ENCODE data around the gene NR2F1-AS1. TPM values are rescaled to one million over a fixed set of nuclear protein-coding genes. Genes with fewer than 3 reads are reported as not detected.

NR2F1-AS1 gene
- total and polyA plus RNA-seq, 2 of the 4 experiments (the other 2 are of a cell fraction): 12.5 to 12.8 TPM

DNA sequence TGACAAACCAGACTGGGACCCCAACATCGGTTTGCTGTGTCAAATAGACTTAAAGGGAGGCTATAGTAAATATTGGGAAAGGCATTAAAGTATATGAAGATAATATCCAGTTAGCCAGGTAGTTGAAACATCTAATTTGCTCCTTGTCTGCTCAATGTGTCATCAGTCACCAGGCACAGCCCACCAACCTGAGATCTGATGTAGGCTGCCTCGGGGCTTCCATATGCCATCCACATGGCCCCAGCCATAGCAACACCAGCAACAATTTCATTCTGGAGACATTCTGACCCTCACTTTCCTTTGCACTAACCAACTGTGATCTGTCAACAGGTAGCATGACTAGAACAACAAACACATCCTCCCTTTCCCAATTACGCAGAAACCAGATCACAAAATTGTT is 196.0 kb downstream of the NR2F1-AS1 start:
- Histone ChIP-seq H2BK120ac (ENCODE audit: low read depth, low read length) (no peak overlapping the region), H3K9me3 (ENCODE audit: control insufficient read depth, insufficient read depth, low read length) (no peaks in the 10 kb centered on the region), H3K9me1 (ENCODE audit: insufficient read depth, low read length) (no peaks in the 10 kb centered on the region), H3K4me1 (ENCODE audit: control insufficient read depth, insufficient read depth, low read length) (no peaks in the 10 kb centered on the region), H3K4ac (ENCODE audit: low read depth, low read length) (no peak overlapping the region), H2AK5ac (ENCODE audit: low read depth, low read length) (no peak overlapping the region), H3K4me3 (ENCODE audit: insufficient read depth, low read depth, low read length) (no peak overlapping the region), H4K5ac (ENCODE audit: low read depth, low read length) (no peak overlapping the region), H3K9ac (ENCODE audit: low read depth, low read length) (no peak overlapping the region), H2BK5ac (ENCODE audit: low read depth, low read length, poor library complexity, severe bottlenecking) (no peak overlapping the region), H3K4me2 (ENCODE audit: low read depth, low read length) (no peak overlapping the region), H3K23ac (ENCODE audit: low read depth, low read length) (no peak overlapping the region), H3K27me3 (ENCODE audit: control insufficient read depth, insufficient read depth, low read length) (no peaks in the 10 kb centered on the region), H3K27ac (ENCODE audit: insufficient read depth, low read length) (no peak overlapping the region), H4K20me1 (ENCODE audit: insufficient read depth, low read length) (no peaks in the 10 kb centered on the region), H2BK20ac (ENCODE audit: low read depth, low read length) (no peak overlapping the region), H4K8ac (ENCODE audit: low read depth in 2 of 2, low read length in 2 of 2) (no peak overlapping the region), H3K56ac (ENCODE audit: extremely low read depth, insufficient read depth, low read length) (no peak overlapping the region), H4K91ac (ENCODE audit: insufficient read depth, low read depth, low read length) (no peak overlapping the region), H2AFZ (replicated peaks; ENCODE audit: low read length, poor library complexity) (no peak overlapping the region), H3K14ac (replicated peaks; ENCODE audit: low read depth, low read length) (no peak overlapping the region), H3K79me1 (ENCODE audit: low read depth in 1 of 2, low read length in 2 of 2) (no peaks in the 10 kb centered on the region), H3K36me3 (ENCODE audit: control insufficient read depth, insufficient read depth, low read length) (no peaks in the 10 kb centered on the region), H2AK9ac (replicated peaks; ENCODE audit: low read depth, low read length, poor library complexity) (no peak overlapping the region), H3K18ac (ENCODE audit: low read depth, low read length) (no peak overlapping the region), H2BK15ac (ENCODE audit: low read depth, low read length) (no peak overlapping the region)
- ChIA-PET POLR2A (ENCODE audit: unreplicated experiment) (no interaction called here), CTCF (interaction anchor here (1.4 kb wide), 1 partner anchor 21 kb away, joined by 3 read pairs; no protein-coding TSS in a partner anchor)
- no peak for DNase-seq
- no TSS peak for BruUV-seq (replicated peaks)
- 80% methylated on average over 1 of the region's 3 CpGs; no CpG with 5 or more reads in 1 of the 2 experiments for WGBS, 2 experiments (ENCODE audit: extremely low coverage in 2 of 2, insufficient read length in 1 of 2)
- in situ Hi-C loops (cut with MboI; ENCODE audit: low sequenced_read_pairs): no loop called here
- no peak for ATAC-seq (ENCODE audit: low read depth)
- intact Hi-C loops (cut with micrococcal nuclease): no loop called here
- dilution Hi-C loops (cut with HindIII; ENCODE audit: low sequenced_read_pairs, unreplicated experiment): no loop called here
- TF ChIP-seq SMC3 (IDR thresholded peaks at IDR 0.05; ENCODE audit: low read depth, low read length): no peak
- TF ChIP-seq BHLHE40 (IDR thresholded peaks at IDR 0.05; ENCODE audit: low read depth, low read length): no peak
- TF ChIP-seq MAFK (IDR thresholded peaks at IDR 0.05; ENCODE audit: low read depth, low read length): no peak
- TF ChIP-seq RAD21 (IDR thresholded peaks at IDR 0.05; ENCODE audit: low read length): no peak
- TF ChIP-seq POLR2A (IDR thresholded peaks at IDR 0.05; ENCODE audit: low read depth, low read length): no peak
- TF ChIP-seq FOS (IDR thresholded peaks at IDR 0.05; ENCODE audit: low read depth, low read length): no peak
- TF ChIP-seq MAZ (IDR thresholded peaks at IDR 0.05; ENCODE audit: borderline replicate concordance, low read depth, low read length): no peak
- TF ChIP-seq, protein P1, sequence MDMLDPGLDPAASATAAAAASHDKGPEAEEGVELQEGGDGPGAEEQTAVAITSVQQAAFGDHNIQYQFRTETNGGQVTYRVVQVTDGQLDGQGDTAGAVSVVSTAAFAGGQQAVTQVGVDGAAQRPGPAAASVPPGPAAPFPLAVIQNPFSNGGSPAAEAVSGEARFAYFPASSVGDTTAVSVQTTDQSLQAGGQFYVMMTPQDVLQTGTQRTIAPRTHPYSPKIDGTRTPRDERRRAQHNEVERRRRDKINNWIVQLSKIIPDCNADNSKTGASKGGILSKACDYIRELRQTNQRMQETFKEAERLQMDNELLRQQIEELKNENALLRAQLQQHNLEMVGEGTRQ (IDR thresholded peaks at IDR 0.05; ENCODE audit: low read depth, low read length): no peak
- TF ChIP-seq MXI1 (IDR thresholded peaks at IDR 0.05; ENCODE audit: borderline replicate concordance, low read depth, low read length): no peak
- TF ChIP-seq CHD1 (IDR thresholded peaks at IDR 0.05; ENCODE audit: low read depth, low read length): no peak
- TF ChIP-seq, protein P2, sequence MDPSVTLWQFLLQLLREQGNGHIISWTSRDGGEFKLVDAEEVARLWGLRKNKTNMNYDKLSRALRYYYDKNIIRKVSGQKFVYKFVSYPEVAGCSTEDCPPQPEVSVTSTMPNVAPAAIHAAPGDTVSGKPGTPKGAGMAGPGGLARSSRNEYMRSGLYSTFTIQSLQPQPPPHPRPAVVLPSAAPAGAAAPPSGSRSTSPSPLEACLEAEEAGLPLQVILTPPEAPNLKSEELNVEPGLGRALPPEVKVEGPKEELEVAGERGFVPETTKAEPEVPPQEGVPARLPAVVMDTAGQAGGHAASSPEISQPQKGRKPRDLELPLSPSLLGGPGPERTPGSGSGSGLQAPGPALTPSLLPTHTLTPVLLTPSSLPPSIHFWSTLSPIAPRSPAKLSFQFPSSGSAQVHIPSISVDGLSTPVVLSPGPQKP (IDR thresholded peaks at IDR 0.05; ENCODE audit: borderline replicate concordance, low read depth, low read length): no peak
- no peak for TF ChIP-seq RFX5 (IDR thresholded peaks at IDR 0.05; ENCODE audit: low read depth, low read length)
- TF ChIP-seq CEBPB (IDR thresholded peaks at IDR 0.05; ENCODE audit: low read depth, low read length): no peak
- no peak for TF ChIP-seq RCOR1 (IDR thresholded peaks at IDR 0.05; ENCODE audit: insufficient replicate concordance, low read length)

Data from IMR-90 (cell line).